ENCODE results near the gene ARHGAP8.
"Not testable (repeated sequence)": the region's sequence is repeated elsewhere in the genome, so short reads cannot be mapped to it uniquely, and the experiment has no call there.

The ARHGAP8 gene

DNA sequence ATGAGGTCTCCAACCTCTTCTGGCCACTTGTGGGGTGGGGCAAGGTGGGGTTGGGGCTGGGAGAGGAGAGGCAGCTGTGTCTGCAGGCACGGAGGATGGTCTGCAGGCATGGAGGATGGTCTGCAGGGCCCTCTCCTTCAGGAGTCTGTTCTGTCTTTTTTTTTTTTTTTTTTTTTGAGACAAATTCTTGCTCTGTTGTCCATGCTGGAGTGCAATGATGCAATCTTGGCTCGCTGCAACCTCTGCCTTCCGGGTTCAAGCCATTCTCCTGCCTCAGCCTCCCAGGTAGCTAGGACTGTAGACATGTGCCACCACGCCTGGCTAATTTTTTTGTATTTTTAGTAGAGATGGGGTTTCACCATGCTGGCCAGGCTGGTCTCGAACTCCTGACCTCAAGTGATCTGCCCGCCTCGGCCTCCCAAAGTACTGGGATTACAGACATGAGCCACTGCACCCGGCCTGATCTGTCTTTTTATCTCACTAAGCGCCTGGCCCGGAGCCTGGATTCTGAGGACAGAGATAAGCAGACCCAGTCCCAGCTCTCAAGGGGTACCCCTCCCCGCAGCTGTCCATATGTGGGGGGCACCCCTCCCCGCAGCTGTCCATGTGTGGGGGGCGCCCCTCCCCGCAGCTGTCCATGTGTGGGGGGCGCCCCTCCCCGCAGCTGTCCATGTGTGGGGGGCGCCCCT is 47.7 kb downstream of the ARHGAP8 start:
- in situ Hi-C loops (cut with MboI; ENCODE audit: low sequenced_read_pairs): not testable (repeated sequence)

DNA sequence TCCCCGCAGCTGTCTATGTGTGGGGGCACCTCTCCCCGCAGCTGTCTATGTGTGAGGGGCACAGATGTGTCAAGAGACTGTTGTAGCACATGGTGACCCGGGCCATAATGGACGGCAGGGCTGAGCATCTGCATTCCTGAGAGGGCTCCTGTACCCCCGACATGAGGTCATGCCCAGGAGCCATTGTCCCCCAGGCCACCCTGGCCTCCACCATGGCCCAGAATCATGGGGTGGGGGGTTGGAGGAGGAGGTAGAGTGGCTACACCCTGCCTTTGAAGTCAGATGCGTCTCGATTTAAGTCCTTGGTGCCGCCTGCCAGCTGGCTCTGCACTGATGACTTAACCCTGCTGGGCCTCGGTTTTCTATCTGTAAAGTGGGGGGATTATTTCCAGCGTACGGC is 49.1 kb downstream of the ARHGAP8 start:
- in situ Hi-C loops (cut with MboI; ENCODE audit: low sequenced_read_pairs): no loop called here

DNA sequence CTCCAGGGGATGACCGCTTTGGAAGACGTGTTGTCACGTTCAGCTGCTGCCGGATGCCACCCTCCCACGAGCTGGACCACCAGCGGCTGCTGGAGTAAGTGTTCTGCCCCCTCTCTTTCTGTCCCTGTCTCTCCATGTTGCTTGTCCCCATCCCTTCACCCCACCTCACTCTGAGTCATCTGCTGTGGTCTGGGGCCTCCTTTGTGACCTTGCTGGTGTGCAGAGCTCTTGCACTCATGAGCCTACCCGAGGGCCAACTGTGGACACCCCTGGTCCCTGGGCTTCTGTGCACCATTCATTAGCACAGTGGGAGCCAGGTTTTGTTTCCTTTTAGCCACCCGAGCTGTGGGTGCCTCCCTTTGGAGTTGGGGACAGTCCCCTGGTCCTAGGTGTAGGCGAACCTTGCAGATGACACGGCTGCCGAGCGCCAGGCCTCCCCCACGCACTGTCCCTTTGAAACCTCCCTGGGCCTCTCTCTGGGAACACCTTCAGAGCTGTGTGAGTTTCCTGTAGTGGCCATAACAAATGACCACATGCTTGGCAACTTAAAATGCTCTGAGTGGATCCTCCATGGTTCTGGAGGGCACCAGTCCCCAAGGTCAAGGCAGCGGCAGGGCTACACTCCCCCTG is 49.8 kb downstream of the ARHGAP8 start:
- in situ Hi-C loops (cut with MboI; ENCODE audit: low sequenced_read_pairs): no loop called here

DNA sequence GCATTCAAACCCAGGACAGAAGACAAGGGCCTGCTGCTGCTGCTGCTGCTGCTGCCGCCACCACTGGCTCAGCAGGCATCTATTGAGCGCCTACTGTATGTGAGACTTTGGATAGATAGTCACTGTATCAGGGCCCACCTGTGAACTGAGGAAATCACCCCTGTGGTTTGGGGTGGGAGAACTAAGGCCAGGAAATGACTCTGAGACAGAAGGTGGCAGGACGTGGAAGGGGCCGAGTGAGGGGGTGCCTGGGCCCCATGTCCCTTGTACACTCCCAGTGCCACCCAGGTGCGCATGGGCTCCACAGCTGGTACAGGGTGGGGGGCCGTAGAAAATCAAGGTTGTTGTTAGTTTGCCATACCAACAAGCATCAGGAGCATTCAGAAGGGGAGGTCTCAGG is 50.6 kb downstream of the ARHGAP8 start:
- in situ Hi-C loops (cut with MboI; ENCODE audit: low sequenced_read_pairs): no loop called here

DNA sequence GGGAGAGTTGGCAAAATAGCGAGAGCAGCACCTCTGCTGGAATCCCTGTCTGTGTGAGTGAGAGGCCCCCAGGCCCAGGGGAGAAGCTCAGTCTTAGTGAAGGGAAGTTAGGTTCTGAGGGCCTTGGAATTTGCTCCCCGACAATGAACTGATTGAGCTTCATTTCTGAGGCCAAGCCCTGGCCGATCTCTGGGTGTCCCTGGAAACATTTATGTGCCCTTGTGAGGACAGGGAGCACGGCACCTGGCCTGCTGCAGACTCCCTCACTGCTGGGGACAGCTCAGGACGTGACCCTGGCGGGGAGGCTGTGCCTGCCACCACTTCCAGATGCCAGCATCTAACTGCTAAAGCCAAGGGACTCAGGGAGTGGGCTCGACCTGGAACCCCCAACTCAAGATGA is 52.0 kb downstream of the ARHGAP8 start:
- in situ Hi-C loops (cut with MboI; ENCODE audit: low sequenced_read_pairs): no loop called here

DNA sequence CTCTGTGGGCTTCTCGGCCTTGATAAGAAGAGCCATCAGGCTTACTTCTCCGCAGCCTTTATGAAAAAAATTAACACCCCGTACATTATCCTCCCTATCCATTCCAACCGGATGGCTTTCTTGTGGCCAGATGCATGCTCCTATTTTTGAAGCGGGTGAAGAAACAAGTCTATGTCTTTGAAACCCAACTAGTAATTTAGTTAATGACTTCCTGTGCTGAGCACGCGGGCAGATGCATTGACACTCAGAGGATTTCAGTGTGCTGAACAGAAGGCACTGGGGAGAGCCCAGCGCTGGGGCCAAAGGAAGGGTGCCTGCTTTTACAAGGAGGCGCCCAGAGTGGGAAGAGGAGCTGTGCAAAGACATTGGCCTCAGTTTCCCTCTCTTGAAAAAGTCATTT is 53.3 kb downstream of the ARHGAP8 start:
- in situ Hi-C loops (cut with MboI; ENCODE audit: low sequenced_read_pairs): no loop called here

DNA sequence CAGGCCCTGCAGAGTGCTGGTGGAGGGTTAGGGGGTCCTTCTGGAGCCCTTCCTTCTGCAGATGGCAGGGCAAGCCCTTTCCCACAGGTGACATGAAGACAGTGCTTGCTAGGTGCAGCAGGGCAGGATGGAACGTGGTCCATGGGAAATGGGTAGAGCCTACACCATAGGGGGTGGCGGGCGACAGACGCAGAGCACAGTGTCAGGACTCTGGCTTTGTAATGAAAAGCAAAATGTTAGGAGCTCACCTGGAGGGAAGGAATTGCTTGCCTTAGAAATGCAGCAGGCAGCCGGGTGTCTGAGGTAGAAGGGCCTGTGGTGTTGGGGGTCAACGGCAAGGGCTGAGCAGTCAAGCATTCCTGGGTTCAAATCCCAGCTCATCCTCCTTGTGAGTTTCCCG is 54.9 kb downstream of the ARHGAP8 start:
- in situ Hi-C loops (cut with MboI; ENCODE audit: low sequenced_read_pairs): no loop called here

DNA sequence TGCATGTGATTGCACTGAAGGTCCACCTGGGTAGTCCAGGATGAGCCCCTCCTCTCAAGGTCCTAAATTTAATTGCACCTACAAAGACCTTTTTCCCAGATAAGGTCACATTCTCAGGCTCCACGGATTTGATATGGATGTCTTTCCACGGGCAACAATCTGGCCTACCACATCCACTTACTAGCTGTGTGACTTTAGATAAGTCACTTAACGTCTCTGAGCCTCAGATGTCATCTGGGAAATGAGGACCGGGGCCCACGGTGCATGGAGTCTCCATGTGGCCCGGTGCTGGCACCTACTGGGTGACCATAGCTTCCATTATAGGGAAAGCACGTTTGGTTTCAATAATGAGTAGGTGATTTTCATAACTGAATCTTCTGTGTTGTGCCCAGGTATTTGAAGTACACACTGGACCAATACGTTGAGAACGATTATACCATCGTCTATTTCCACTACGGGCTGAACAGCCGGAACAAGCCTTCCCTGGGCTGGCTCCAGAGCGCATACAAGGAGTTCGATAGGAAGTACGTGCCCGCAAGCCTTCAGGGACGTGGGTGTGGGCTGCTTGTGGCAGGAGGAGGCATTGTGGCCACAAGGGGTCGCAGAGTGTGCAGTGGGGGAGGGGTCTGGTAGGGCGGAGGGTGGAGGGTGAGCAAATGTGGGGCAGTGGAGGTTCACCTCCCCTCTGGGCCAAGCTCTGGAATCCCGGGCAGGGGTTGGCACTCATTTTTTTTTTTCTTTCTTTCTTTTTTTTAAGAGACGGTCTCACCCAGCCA is 55.7 kb downstream of the ARHGAP8 start:
- in situ Hi-C loops (cut with MboI; ENCODE audit: low sequenced_read_pairs): no loop called here

DNA sequence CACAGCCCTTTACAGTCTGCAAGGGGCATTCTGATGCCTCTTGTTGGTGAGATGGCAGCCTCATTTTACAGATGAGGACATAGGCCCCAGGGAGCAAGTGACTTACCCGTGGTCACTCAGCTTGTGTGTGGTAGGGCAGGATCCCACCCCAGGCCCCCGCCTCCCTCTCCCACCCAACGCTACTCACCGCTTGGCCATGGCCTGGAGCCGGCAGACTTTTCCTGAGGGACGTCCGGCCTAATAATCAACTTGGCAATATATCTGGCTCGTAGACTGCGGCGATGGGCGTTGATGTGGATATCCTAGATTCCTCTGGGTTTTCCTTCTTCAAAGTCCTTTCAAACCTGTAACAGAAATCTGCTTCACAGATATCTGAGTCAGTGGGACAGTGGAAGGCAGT is 57.1 kb downstream of the ARHGAP8 start:
- in situ Hi-C loops (cut with MboI; ENCODE audit: low sequenced_read_pairs): no loop called here

DNA sequence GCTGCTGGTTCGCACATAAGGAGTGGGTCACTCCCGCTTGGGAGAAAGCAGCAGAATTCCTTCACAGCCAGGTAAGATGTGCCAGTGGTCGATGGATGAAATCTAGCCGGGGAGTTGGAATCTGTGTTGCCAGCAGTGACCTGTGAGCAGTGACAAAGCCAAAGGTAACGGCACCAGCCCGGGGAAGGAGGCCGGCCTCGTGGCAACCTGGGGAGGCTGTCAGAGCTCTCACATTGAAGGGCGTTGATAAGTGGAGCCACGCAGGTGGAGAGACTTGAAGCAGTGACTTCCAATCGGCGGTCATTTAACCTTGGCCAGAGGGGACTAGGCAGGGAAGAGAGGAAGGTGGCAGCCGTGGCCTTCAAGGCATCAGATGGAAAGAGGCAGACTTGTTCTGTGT is 58.8 kb downstream of the ARHGAP8 start:
- in situ Hi-C loops (cut with MboI; ENCODE audit: low sequenced_read_pairs): no loop called here

DNA sequence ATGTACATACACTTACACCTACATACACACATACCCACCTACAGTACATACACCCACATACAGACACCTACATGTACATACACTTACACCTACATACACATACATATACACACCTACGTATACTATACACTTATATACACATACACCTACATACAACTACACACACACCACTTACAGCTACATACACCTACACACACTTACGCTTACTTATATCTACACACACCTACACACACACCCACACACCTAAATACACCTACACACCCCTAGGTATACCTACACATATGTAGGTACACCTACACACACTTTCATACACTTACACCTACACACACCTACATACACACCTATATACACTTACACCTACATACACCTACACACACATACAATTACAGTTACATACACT is 61.0 kb downstream of the ARHGAP8 start:
- in situ Hi-C loops (cut with MboI; ENCODE audit: low sequenced_read_pairs): no loop called here

DNA sequence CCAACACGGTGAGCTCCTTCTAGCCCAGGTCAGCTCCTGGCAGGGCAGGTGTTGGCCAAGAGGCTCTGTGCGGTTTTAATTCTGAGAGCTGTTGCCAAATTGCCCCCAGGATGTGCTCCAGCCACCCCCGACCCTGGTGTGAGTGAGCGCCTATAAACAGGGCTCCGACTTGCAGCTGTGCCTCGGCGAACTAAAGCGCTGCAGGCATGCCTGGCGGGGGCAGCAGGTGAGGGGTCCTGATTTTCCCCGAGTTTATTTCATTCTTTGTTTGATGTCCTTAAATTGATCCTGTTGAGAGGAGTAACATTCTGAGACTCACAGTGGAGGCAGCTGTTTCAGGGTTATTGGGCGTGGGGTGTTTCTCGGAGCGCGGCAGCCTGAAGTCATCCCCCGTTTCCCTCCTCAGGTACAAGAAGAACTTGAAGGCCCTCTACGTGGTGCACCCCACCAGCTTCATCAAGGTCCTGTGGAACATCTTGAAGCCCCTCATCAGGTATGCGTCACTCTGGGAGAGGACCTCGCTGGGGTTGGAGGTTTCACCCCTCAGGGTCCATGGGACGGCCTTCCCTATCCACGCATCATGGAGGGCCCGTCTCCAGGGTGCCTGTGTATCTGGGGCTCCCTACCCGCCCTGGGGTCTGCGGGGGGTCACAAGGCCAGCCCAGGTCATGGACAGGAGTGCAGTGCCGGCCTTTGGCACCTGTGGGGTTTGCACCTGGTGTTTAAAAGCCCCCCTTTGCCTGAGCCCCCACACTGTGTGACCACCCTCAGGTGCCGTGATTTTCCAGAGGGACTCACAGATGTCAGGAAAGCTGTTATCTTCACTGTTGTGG is 62.1 kb downstream of the ARHGAP8 start:
- in situ Hi-C loops (cut with MboI; ENCODE audit: low sequenced_read_pairs): no loop called here

DNA sequence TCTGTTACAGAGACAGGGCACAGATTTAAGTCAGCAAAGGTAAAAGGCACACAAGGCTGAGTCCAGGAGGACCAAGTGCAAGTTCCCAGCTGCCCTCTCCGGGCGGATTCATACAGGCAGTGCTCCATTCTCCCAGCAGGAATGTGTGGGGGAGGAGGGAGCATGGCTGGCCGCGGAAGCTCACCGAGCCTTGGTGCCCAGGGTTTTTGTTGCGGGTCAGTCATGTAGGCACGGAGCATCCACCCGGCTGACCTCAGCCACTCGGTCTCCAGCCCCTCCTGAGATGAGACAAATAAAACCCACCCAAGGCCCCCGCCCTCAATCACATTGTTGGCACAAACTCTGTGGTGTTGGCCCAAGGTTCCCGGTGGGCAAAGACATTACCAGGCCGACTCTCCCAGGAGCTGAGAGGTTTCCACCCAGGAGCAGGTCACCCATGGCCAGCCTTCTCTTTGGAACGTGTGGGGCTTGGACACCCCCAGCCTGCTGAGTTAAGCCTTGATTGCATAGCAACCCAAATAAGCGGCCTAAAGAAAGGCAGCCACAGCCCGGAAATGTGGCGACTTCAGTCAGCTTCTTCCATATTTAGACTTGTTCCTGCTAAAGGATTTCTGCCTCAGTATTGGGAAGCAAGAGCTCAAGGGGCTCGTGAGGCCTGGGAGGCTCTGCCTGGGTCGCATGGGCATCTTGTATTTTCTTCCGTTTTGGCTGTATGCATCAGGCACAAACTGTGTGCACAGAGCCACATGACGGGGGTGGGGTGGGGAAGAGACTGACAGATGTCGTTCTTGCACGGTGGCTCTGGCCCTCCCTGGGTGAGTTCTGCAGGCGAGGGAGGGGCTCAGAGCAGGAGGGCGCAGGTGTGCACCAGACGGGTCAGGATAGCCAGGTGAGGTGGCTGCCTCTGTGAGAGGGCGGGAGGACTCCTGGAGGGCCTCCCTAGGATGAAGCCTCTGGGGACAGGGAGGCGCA is 63.0 kb downstream of the ARHGAP8 start:
- in situ Hi-C loops (cut with MboI; ENCODE audit: low sequenced_read_pairs): no loop called here

DNA sequence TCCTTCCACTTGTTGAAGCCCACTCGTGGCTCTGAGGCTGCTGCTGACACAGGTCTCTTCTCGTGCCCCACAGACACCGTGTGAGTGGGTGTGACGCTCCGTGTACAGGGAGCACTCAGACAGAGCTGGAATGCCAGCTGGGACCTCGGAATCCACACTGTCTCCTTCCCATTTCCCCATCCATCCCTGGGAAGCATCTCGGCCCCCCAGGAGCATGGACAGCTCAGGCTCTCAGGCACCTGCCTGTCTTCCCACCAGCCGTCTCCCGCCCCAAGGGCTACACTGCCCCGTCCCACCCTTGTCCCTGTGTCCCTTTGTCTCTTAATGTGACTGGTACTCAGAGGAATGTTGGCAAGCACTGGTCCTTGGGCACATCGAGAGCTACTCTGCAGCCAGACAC is 63.8 kb downstream of the ARHGAP8 start:
- in situ Hi-C loops (cut with MboI; ENCODE audit: low sequenced_read_pairs): no loop called here

DNA sequence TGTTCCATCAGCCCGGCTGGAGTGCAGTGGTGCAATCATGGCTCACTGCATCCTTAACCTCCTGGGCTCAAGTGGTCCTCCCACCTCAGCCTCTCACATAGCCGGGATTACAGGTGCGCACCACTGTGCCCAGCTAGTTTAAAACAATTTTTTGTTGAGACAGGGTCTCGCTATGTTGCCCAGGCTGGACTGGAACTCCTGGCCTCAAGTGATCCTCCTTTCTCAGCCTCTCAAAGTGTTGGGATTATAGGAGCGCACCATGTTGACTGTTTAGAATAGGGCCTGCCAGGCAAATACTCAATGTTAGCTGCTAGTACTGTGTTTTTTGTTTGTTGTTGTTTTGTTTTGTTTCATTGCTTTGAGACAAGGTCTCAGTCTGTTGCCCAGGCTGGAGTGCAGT is 66.4 kb downstream of the ARHGAP8 start:
- in situ Hi-C loops (cut with MboI; ENCODE audit: low sequenced_read_pairs): no loop called here

DNA sequence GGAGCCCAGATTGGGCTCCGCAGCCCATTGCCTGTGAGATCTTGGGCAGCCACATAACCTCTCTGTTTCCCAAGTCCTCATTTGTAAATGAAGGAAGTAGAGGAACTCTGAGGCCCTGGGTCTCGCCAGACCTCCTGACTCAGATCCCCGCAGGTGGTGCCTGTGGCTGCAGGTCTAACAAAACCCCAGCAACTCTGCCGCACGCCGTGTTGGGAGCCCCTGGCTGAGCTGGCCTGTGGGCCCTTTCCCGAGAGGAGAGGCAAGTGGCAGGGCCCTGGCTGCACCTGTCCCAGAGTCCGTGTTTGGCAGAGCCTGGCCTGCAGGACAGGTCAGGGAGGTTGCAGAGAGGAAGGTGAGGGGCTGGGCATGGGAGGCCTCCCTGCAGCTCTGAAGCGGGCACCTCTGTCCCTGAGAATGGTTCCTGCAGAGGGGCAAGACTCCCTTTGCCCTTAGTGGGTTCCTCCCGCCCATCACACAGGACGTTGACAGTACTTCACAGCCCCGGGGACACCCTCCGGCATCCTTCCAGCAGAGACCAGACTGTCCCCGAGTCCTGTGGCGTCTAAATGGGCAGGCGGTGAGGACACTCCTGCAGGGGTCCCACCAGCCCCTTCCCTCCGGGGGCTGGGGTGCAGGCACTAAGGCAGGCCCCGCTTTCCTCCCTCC is 67.7 kb downstream of the ARHGAP8 start:
- in situ Hi-C loops (cut with MboI; ENCODE audit: low sequenced_read_pairs): no loop called here

DNA sequence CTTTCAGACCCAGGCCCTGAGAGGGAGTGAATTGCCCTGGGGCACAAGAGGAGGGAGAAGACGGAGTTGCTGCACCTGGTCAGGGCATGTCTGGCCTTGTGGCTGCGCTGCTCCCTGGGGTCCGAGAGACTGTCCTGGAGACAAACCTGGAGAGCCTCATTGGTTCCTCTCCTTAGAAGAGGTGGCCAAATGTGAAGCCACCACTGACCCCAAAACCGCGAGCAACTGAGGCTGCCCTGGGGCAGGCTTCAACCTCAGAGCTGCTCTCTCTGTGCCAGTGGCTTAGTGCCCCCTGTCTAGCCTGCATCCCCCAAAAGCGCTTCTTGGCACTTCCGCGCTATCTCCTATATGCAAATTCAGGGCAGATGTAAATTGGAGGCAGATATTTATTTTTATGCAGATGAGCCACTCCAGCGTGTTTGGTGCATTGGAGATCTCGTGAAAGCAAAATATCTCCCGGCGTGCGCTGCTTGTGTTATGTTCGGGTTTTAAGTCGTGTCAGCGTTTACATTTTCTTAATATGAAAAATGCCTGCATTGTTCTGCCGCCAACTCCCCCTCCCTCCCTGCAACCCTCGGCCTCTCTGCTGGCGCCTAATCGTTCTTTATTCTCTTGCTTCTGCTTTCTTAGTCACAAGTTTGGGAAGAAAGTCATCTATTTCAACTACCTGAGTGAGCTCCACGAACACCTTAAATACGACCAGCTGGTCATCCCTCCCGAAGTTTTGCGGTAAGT is 69.5 kb downstream of the ARHGAP8 start:
- in situ Hi-C loops (cut with MboI; ENCODE audit: low sequenced_read_pairs): no loop called here

DNA sequence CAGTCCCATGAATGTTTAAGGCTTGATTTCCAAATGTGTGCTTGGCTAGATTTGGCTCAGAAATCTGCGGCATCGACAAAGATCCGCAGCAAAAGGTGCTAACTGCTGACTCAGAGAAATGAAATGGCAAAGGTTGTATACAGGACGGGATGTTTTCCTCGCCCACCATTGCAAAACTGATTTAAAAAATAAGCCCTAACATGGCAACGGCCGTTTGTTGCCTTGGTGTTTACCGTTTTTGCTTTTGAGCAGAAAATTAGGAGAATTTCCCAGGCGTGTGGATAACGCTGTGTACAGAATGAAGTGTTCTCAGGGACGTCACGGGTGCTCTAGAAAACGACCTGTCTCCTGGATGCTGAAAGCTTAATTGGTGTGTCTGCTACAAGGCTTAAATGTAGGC is 70.2 kb downstream of the ARHGAP8 start:
- in situ Hi-C loops (cut with MboI; ENCODE audit: low sequenced_read_pairs): no loop called here

DNA sequence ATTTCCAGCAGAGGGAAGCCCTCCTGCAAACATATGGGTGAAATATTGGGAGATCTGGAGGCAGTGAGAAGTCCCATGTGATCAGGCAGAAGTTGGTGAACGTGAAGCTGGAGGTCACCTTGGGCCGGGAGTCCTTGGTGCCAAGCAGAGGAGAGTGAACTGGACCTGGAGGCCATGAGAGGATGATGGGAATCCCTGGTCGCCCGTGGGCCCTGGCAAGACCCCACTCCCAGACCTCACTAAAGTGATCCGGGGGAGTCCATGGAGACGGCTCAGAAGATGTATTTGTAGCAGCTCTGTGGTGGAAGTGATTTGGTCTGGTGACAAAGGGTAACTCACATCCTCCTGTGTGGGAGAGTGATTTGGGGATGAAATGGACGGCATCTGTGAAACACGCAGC is 71.0 kb downstream of the ARHGAP8 start:
- in situ Hi-C loops (cut with MboI; ENCODE audit: low sequenced_read_pairs): no loop called here
